Measurements from ENCODE around the gene CCDC112. TPM values are rescaled to one million over a fixed set of nuclear protein-coding genes. Genes with fewer than 3 reads are reported as not detected.

Gene CCDC112
- total and polyA plus RNA-seq, 2 of the 13 experiments (the other 11 are each of a cell fraction or from before 2014, with no cell fraction given), result 1.1 to 2.8 TPM

- TF ChIP-seq YEATS2 (CRISPR knock-in tag; IDR thresholded peaks at IDR 0.05; ENCODE audit: borderline replicate concordance) (peak; percentile 71; the same call in 1 of the 2 replicates), GPN1 (CRISPR knock-in tag; IDR thresholded peaks at IDR 0.05; ENCODE audit: borderline replicate concordance) (no peak), ZNF761 (CRISPR knock-in tag; conservative IDR thresholded peaks at IDR 0.05) (peak; percentile 58; the same call in 1 of the 2 replicates), TAF1 (CRISPR knock-in tag; IDR thresholded peaks at IDR 0.05) (peak; percentile 97), ZNF451 (CRISPR knock-in tag; IDR thresholded peaks at IDR 0.05) (0 out of 2 replicates have a peak, but pooled peaks have one; percentile 52), NR2F1 (CRISPR knock-in tag; IDR thresholded peaks at IDR 0.05) (no peak), ZFP82 (CRISPR knock-in tag; IDR thresholded peaks at IDR 0.05; ENCODE audit: borderline replicate concordance) (no peak), POGK (CRISPR knock-in tag; conservative IDR thresholded peaks at IDR 0.05) (no peak), NFKB2 (CRISPR knock-in tag; IDR thresholded peaks at IDR 0.05; ENCODE audit: borderline replicate concordance) (peak; percentile 83; the same call in 1 of the 2 replicates), TEAD3 (CRISPR knock-in tag; optimal IDR thresholded peaks at IDR 0.05; ENCODE audit: borderline replicate concordance) (no peak), SOX6 (IDR thresholded peaks at IDR 0.05) (no peak), SOX6 (CRISPR knock-in tag; IDR thresholded peaks at IDR 0.05) (peak; percentile 49; the same call in 1 of the 2 replicates), ZFP1 (CRISPR knock-in tag; IDR thresholded peaks at IDR 0.05) (no peak), ZBTB20 (CRISPR knock-in tag; IDR thresholded peaks at IDR 0.05; ENCODE audit: borderline replicate concordance, low read depth) (no peak; the same call in 1 of the 2 replicates), NCOA5 (CRISPR knock-in tag; IDR thresholded peaks at IDR 0.05) (no peak), JARID2 (CRISPR knock-in tag; IDR thresholded peaks at IDR 0.05; ENCODE audit: insufficient replicate concordance) (peak; percentile 60)
- TF ChIP-seq, protein P1, sequence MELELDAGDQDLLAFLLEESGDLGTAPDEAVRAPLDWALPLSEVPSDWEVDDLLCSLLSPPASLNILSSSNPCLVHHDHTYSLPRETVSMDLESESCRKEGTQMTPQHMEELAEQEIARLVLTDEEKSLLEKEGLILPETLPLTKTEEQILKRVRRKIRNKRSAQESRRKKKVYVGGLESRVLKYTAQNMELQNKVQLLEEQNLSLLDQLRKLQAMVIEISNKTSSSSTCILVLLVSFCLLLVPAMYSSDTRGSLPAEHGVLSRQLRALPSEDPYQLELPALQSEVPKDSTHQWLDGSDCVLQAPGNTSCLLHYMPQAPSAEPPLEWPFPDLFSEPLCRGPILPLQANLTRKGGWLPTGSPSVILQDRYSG (CRISPR knock-in tag; IDR thresholded peaks at IDR 0.05), result no peak
- TF ChIP-seq, protein P2, sequence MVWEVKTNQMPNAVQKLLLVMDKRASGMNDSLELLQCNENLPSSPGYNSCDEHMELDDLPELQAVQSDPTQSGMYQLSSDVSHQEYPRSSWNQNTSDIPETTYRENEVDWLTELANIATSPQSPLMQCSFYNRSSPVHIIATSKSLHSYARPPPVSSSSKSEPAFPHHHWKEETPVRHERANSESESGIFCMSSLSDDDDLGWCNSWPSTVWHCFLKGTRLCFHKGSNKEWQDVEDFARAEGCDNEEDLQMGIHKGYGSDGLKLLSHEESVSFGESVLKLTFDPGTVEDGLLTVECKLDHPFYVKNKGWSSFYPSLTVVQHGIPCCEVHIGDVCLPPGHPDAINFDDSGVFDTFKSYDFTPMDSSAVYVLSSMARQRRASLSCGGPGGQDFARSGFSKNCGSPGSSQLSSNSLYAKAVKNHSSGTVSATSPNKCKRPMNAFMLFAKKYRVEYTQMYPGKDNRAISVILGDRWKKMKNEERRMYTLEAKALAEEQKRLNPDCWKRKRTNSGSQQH (CRISPR knock-in tag; IDR thresholded peaks at IDR 0.05; ENCODE audit: low read depth), result no peak
- TF ChIP-seq, protein P3, sequence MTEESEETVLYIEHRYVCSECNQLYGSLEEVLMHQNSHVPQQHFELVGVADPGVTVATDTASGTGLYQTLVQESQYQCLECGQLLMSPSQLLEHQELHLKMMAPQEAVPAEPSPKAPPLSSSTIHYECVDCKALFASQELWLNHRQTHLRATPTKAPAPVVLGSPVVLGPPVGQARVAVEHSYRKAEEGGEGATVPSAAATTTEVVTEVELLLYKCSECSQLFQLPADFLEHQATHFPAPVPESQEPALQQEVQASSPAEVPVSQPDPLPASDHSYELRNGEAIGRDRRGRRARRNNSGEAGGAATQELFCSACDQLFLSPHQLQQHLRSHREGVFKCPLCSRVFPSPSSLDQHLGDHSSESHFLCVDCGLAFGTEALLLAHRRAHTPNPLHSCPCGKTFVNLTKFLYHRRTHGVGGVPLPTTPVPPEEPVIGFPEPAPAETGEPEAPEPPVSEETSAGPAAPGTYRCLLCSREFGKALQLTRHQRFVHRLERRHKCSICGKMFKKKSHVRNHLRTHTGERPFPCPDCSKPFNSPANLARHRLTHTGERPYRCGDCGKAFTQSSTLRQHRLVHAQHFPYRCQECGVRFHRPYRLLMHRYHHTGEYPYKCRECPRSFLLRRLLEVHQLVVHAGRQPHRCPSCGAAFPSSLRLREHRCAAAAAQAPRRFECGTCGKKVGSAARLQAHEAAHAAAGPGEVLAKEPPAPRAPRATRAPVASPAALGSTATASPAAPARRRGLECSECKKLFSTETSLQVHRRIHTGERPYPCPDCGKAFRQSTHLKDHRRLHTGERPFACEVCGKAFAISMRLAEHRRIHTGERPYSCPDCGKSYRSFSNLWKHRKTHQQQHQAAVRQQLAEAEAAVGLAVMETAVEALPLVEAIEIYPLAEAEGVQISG (CRISPR knock-in tag; IDR thresholded peaks at IDR 0.05), result peak; percentile 92
These were observed 34.0 kb downstream of the CCDC112 start, which contains the start of gene PGGT1B (continued) for GRCh38 chr5:115262321-115263077.
